ENCODE data around the gene RAB27B. TPM values are rescaled to one million over a fixed set of nuclear protein-coding genes. Genes with fewer than 3 reads are reported as not detected.

RAB27B gene
- total RNA-seq, 1 donor from 2014 or later, result 0.16 TPM

GRCh38 chr18:54923339-54923956 lies 95.2 kb downstream of the RAB27B start:
- Histone ChIP-seq H3K27ac (replicated peaks) (no peak overlapping the region), H3K36me3 (peaks cover 12% of the 10 kb centered on the region), H3K27me3 (ENCODE audit: low read depth) (no peaks in the 10 kb centered on the region), H3K4me1 (no peaks in the 10 kb centered on the region), H3K4me3 (no peak overlapping the region), H3K9me3 (replicated peaks) (no peaks in the 10 kb centered on the region)
- intact Hi-C loops (cut with micrococcal nuclease), result loop anchor here (10.0 kb wide), 1 partner anchor 61 kb away; no protein-coding TSS in a partner anchor
- TF ChIP-seq CTCF (IDR thresholded peaks at IDR 0.05; ENCODE audit: borderline replicate concordance), result no peak
- DNase-seq, result no peak

GRCh38 chr18:54924948-54925347 lies 96.7 kb downstream of the RAB27B start:
- peaks cover 16% of the 10 kb centered on the region for H3K36me3 ChIP-seq
- H3K27ac ChIP-seq (replicated peaks), result no peak overlapping the region
- no peaks in the 10 kb centered on the region for H3K9me3 ChIP-seq (replicated peaks)
- no peaks in the 10 kb centered on the region for H3K4me1 ChIP-seq
- intact Hi-C loops (cut with micrococcal nuclease), result loop anchor here (10.0 kb wide), 1 partner anchor 60 kb away; no protein-coding TSS in a partner anchor
- no peak for TF ChIP-seq CTCF (IDR thresholded peaks at IDR 0.05; ENCODE audit: borderline replicate concordance)
- H3K27me3 ChIP-seq (ENCODE audit: low read depth), result no peaks in the 10 kb centered on the region
- H3K4me3 ChIP-seq, result no peak overlapping the region
- DNase-seq, result no peak

GRCh38 chr18:54926593-54927325 lies 98.5 kb downstream of the RAB27B start:
- no peak overlapping the region for H3K27ac ChIP-seq (replicated peaks)
- H3K4me3 ChIP-seq, result no peak overlapping the region
- no peak for TF ChIP-seq CTCF (IDR thresholded peaks at IDR 0.05; ENCODE audit: borderline replicate concordance)
- no peaks in the 10 kb centered on the region for H3K4me1 ChIP-seq
- peaks cover 16% of the 10 kb centered on the region for H3K36me3 ChIP-seq
- intact Hi-C loops (cut with micrococcal nuclease), result loop anchor here (10.0 kb wide), 1 partner anchor 58 kb away; no protein-coding TSS in a partner anchor
- H3K9me3 ChIP-seq (replicated peaks), result no peaks in the 10 kb centered on the region
- DNase-seq, result no peak
- H3K27me3 ChIP-seq (ENCODE audit: low read depth), result no peaks in the 10 kb centered on the region

GRCh38 chr18:54928236-54928635 lies 100.0 kb downstream of the RAB27B start:
- Histone ChIP-seq H3K36me3 (peaks cover 16% of the 10 kb centered on the region), H3K27me3 (ENCODE audit: low read depth) (no peaks in the 10 kb centered on the region), H3K4me3 (no peak overlapping the region), H3K27ac (replicated peaks) (no peak overlapping the region), H3K9me3 (replicated peaks) (no peaks in the 10 kb centered on the region), H3K4me1 (no peaks in the 10 kb centered on the region)
- intact Hi-C loops (cut with micrococcal nuclease), result loop anchor here (10.0 kb wide), 1 partner anchor 57 kb away; no protein-coding TSS in a partner anchor
- no peak for DNase-seq
- TF ChIP-seq CTCF (IDR thresholded peaks at IDR 0.05; ENCODE audit: borderline replicate concordance), result no peak

GRCh38 chr18:54931152-54931551 lies 102.9 kb downstream of the RAB27B start:
- TF ChIP-seq CTCF (IDR thresholded peaks at IDR 0.05; ENCODE audit: borderline replicate concordance), result no peak
- Histone ChIP-seq H3K27ac (replicated peaks) (no peak overlapping the region), H3K4me1 (no peaks in the 10 kb centered on the region), H3K36me3 (peaks cover 17% of the 10 kb centered on the region), H3K27me3 (ENCODE audit: low read depth) (no peaks in the 10 kb centered on the region), H3K4me3 (no peak overlapping the region), H3K9me3 (replicated peaks) (no peaks in the 10 kb centered on the region)
- intact Hi-C loops (cut with micrococcal nuclease), result no loop called here
- DNase-seq, result no peak
